MM.1S (cell line): ENCODE results near the gene AKAP9.

Experiments
- CTCF ChIP-seq: fragments of 300-600 bp; sonication (generic); IDR thresholded peaks from 2 replicates; pipeline ENCODE4 v1.5.1; 2016; ENCODE audit warnings: antibody characterized with exemption, low read length, mixed read lengths
- EZH2 ChIP-seq: fragments of 300-600 bp; sonication (generic); optimal IDR thresholded peaks from 2 replicates; pipeline ENCODE3; 2017; ENCODE audit warnings: low read depth, mild to moderate bottlenecking, antibody characterized with exemption, low read length, mixed read lengths
- EZH2phosphoT487 ChIP-seq: fragments of 300-600 bp; sonication (generic); IDR thresholded peaks from 2 replicates; pipeline ENCODE4 v1.6.1; 2018; ENCODE audit warnings: antibody characterized with exemption, low read length

GRCh38 chr7:92131764-92132330, 191.2 kb downstream of the AKAP9 start:
- no peak for TF ChIP-seq EZH2
- no peak for TF ChIP-seq CTCF
- no peak for TF ChIP-seq EZH2phosphoT487
